ENCODE measurements around the gene HAPLN2.

Gene HAPLN2

GRCh38 chr1:156645056-156645455, 25.8 kb downstream of the HAPLN2 start:
- H3K4me1 ChIP-seq (ENCODE audit: control insufficient read depth, insufficient read depth, low read length, poor library complexity, severe bottlenecking): peaks cover 4% of the 10 kb centered on the region

DNA sequence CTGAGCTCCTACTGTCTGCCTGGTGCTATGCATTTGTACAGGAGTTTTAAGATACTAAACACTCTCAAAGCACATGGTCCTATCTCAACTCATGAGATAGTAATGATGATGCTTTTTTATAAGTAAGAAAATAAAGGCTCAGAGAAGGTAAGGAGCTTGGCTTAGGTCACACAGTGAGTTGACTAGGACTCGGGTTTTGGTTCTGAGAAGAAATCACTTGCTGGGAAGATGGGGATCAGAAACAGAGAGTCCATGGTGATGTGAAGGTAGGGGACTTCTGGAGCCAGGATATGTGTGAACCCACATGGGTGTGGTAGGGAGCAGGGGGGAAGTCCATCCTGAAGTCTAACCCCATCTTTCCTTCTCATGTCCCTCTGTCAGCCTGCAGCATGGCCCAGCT, 26.5 kb downstream of the HAPLN2 start:
- Histone ChIP-seq H3K4me1 (ENCODE audit: control insufficient read depth, insufficient read depth, low read length, poor library complexity, severe bottlenecking) (peaks cover 4% of the 10 kb centered on the region), H3K27ac (ENCODE audit: low read depth, low read length, severe bottlenecking) (no peak overlapping the region), H3K36me3 (ENCODE audit: control insufficient read depth, insufficient read depth, low read length) (no peaks in the 10 kb centered on the region), H3K4me3 (ENCODE audit: extremely low read depth, insufficient read depth, low read length, poor library complexity, severe bottlenecking) (no peak overlapping the region), H3K9me3 (ENCODE audit: control insufficient read depth, low read length) (no peaks in the 10 kb centered on the region)
- WGBS, 2 experiments (ENCODE audit: insufficient coverage in 2 of 2): 92 to 93% methylated on average over 1 of the region's 1 CpG

More at GRCh38 chr1:156645056-156645455, 25.8 kb downstream of the HAPLN2 start:
- no peaks in the 10 kb centered on the region for H3K9me3 ChIP-seq (ENCODE audit: control insufficient read depth, low read length)
- 59 to 69% methylated on average over 2 of the region's 3 CpGs for WGBS, 2 experiments (ENCODE audit: insufficient coverage in 2 of 2)
- no peak overlapping the region for H3K27ac ChIP-seq (ENCODE audit: low read depth, low read length, severe bottlenecking)
- no peaks in the 10 kb centered on the region for H3K36me3 ChIP-seq (ENCODE audit: control insufficient read depth, insufficient read depth, low read length)
- H3K4me3 ChIP-seq (ENCODE audit: extremely low read depth, insufficient read depth, low read length, poor library complexity, severe bottlenecking): no peak overlapping the region

GRCh38 chr1:156646738-156647211, 27.6 kb downstream of the HAPLN2 start:
- 88 to 93% methylated on average over 46 to 51 of the region's 51 CpGs for WGBS, 2 experiments (ENCODE audit: insufficient coverage in 2 of 2)
- Histone ChIP-seq H3K36me3 (ENCODE audit: control insufficient read depth, insufficient read depth, low read length) (no peaks in the 10 kb centered on the region), H3K9me3 (ENCODE audit: control insufficient read depth, low read length) (no peaks in the 10 kb centered on the region), H3K4me3 (ENCODE audit: extremely low read depth, insufficient read depth, low read length, poor library complexity, severe bottlenecking) (no peak overlapping the region), H3K4me1 (ENCODE audit: control insufficient read depth, insufficient read depth, low read length, poor library complexity, severe bottlenecking) (no peaks in the 10 kb centered on the region), H3K27ac (ENCODE audit: low read depth, low read length, severe bottlenecking) (no peak overlapping the region)

GRCh38 chr1:156647351-156647750, 28.1 kb downstream of the HAPLN2 start:
- H3K4me1 ChIP-seq (ENCODE audit: control insufficient read depth, insufficient read depth, low read length, poor library complexity, severe bottlenecking): no peaks in the 10 kb centered on the region
- H3K27ac ChIP-seq (ENCODE audit: low read depth, low read length, severe bottlenecking): no peak overlapping the region
- H3K4me3 ChIP-seq (ENCODE audit: extremely low read depth, insufficient read depth, low read length, poor library complexity, severe bottlenecking): no peak overlapping the region
- H3K36me3 ChIP-seq (ENCODE audit: control insufficient read depth, insufficient read depth, low read length): no peaks in the 10 kb centered on the region
- WGBS, 2 experiments (ENCODE audit: insufficient coverage in 2 of 2): 85 to 86% methylated on average over 9 to 10 of the region's 10 CpGs
- no peaks in the 10 kb centered on the region for H3K9me3 ChIP-seq (ENCODE audit: control insufficient read depth, low read length)

DNA sequence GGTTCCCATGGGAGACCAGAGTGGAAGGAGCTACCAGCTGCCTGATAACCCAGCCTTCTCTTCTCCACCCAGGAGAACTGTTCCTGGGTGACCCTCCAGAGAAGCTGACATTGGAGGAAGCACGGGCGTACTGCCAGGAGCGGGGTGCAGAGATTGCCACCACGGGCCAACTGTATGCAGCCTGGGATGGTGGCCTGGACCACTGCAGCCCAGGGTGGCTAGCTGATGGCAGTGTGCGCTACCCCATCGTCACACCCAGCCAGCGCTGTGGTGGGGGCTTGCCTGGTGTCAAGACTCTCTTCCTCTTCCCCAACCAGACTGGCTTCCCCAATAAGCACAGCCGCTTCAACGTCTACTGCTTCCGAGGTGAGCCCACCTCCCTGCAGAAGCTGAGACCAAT, 29.3 kb downstream of the HAPLN2 start:
- Histone ChIP-seq H3K36me3 (ENCODE audit: control insufficient read depth, insufficient read depth, low read length) (no peaks in the 10 kb centered on the region), H3K9me3 (ENCODE audit: control insufficient read depth, low read length) (no peaks in the 10 kb centered on the region), H3K4me1 (ENCODE audit: control insufficient read depth, insufficient read depth, low read length, poor library complexity, severe bottlenecking) (no peaks in the 10 kb centered on the region), H3K4me3 (ENCODE audit: extremely low read depth, insufficient read depth, low read length, poor library complexity, severe bottlenecking) (no peak overlapping the region), H3K27ac (ENCODE audit: low read depth, low read length, severe bottlenecking) (no peak overlapping the region)
- 92 to 95% methylated on average over 7 to 10 of the region's 10 CpGs for WGBS, 2 experiments (ENCODE audit: insufficient coverage in 2 of 2)

- Histone ChIP-seq H3K36me3 (ENCODE audit: control insufficient read depth, insufficient read depth, low read length) (no peaks in the 10 kb centered on the region), H3K4me3 (ENCODE audit: extremely low read depth, insufficient read depth, low read length, poor library complexity, severe bottlenecking) (no peak overlapping the region), H3K27ac (ENCODE audit: low read depth, low read length, severe bottlenecking) (no peak overlapping the region), H3K9me3 (ENCODE audit: control insufficient read depth, low read length) (no peaks in the 10 kb centered on the region), H3K4me1 (ENCODE audit: control insufficient read depth, insufficient read depth, low read length, poor library complexity, severe bottlenecking) (no peaks in the 10 kb centered on the region)
- 35 to 41% methylated on average over 2 of the region's 2 CpGs for WGBS, 2 experiments (ENCODE audit: insufficient coverage in 2 of 2)
These were observed 29.7 kb downstream of the HAPLN2 start for GRCh38 chr1:156648951-156649350.

DNA sequence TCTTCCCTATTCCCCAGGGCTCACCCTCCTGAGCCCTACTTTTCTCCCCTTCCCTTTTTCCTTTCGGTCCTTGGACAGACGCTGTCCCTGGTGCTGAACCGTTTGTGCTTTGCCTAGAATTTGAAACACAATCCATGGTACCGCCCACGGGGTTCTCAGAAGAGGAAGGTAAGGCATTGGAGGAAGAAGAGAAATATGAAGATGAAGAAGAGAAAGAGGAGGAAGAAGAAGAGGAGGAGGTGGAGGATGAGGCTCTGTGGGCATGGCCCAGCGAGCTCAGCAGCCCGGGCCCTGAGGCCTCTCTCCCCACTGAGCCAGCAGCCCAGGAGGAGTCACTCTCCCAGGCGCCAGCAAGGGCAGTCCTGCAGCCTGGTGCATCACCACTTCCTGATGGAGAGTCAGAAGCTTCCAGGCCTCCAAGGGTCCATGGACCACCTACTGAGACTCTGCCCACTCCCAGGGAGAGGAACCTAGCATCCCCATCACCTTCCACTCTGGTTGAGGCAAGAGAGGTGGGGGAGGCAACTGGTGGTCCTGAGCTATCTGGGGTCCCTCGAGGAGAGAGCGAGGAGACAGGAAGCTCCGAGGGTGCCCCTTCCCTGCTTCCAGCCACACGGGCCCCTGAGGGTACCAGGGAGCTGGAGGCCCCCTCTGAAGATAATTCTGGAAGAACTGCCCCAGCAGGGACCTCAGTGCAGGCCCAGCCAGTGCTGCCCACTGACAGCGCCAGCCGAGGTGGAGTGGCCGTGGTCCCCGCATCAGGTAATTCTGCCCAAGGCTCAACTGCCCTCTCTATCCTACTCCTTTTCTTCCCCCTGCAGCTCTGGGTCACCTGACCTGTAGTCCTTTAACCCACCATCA, 33.1 kb downstream of the HAPLN2 start:
- Histone ChIP-seq H3K4me1 (ENCODE audit: control insufficient read depth, insufficient read depth, low read length, poor library complexity, severe bottlenecking) (peaks cover 8% of the 10 kb centered on the region), H3K9me3 (ENCODE audit: control insufficient read depth, low read length) (no peaks in the 10 kb centered on the region), H3K27ac (ENCODE audit: low read depth, low read length, severe bottlenecking) (no peak overlapping the region), H3K4me3 (ENCODE audit: extremely low read depth, insufficient read depth, low read length, poor library complexity, severe bottlenecking) (no peak overlapping the region), H3K36me3 (ENCODE audit: control insufficient read depth, insufficient read depth, low read length) (no peaks in the 10 kb centered on the region)
- WGBS, 2 experiments (ENCODE audit: insufficient coverage in 2 of 2): 52 to 58% methylated on average over 13 to 14 of the region's 16 CpGs

GRCh38 chr1:156652992-156653355, 33.8 kb downstream of the HAPLN2 start:
- Histone ChIP-seq H3K36me3 (ENCODE audit: control insufficient read depth, insufficient read depth, low read length) (no peaks in the 10 kb centered on the region), H3K9me3 (ENCODE audit: control insufficient read depth, low read length) (no peaks in the 10 kb centered on the region), H3K27ac (ENCODE audit: low read depth, low read length, severe bottlenecking) (no peak overlapping the region), H3K4me3 (ENCODE audit: extremely low read depth, insufficient read depth, low read length, poor library complexity, severe bottlenecking) (no peak overlapping the region), H3K4me1 (ENCODE audit: control insufficient read depth, insufficient read depth, low read length, poor library complexity, severe bottlenecking) (peaks cover 13% of the 10 kb centered on the region)
- WGBS, 2 experiments (ENCODE audit: insufficient coverage in 2 of 2): 77 to 86% methylated on average over 6 to 8 of the region's 9 CpGs

DNA sequence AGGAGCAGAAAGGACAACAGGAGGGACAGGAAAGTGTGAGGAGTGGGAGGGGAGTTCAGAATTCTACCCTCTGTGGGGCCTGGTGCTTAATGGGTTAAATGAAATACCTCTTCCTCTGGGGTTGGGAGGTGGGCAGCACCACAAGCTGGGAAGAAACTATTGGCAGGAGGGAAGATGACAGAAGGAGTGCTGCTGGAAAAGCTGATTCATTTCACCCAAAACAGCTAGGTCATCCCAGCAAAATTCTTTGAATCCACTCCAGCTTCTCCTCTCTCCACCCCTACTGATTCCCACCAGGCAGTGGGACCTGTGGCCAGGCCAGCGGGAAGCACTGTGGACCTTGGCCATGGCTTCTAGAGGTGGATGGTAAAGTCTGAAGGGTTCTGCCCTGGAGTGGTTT, 35.5 kb downstream of the HAPLN2 start:
- Histone ChIP-seq H3K9me3 (ENCODE audit: control insufficient read depth, low read length) (no peaks in the 10 kb centered on the region), H3K27ac (ENCODE audit: low read depth, low read length, severe bottlenecking) (no peak overlapping the region), H3K4me3 (ENCODE audit: extremely low read depth, insufficient read depth, low read length, poor library complexity, severe bottlenecking) (no peak overlapping the region), H3K4me1 (ENCODE audit: control insufficient read depth, insufficient read depth, low read length, poor library complexity, severe bottlenecking) (peaks cover 19% of the 10 kb centered on the region), H3K36me3 (ENCODE audit: control insufficient read depth, insufficient read depth, low read length) (no peaks in the 10 kb centered on the region)
- WGBS, 2 experiments (ENCODE audit: insufficient coverage in 2 of 2): 57% methylated on average over 1 of the region's 1 CpG; no CpG with 5 or more reads in 1 of the 2 experiments

DNA sequence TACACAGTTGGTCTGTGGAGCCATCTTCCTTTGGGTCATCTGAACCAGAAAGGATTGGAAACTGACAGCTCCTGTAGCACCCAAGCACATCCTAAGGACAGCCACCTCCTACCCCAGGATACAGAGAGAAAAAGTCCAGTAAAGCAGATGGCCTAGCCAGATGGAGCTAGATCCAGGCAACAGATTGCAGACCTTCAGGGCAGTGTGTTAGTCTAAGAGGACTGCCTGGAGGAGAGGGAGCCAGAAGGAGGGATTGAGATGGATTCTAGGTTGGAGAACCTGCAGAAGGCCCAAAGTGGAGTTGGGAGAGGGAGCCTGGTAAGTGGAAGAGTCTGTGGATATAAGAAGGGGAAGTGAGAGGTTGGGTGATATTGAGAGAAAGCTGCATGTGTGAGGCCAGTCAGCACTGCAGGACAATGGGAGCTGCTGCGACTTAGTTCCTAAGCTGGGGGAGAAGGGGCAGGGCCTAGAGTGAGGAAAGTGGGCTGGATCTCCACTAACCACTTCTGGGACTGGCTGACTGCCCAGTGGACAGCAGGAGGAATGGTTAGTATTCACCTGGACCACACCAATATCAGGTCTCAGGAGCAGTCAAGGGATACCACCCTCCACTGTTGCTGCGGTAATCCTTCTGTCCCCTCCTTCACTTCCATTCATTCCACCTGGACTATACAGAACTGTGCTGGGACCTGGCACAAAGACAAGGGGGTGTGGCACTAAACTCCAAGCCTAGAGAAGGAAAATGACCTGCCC, 36.1 kb downstream of the HAPLN2 start:
- WGBS, 2 experiments (ENCODE audit: insufficient coverage in 2 of 2): 64 to 80% methylated on average over 2 of the region's 2 CpGs

More for the DNA sequence above, 36.1 kb downstream of the HAPLN2 start:
- peaks cover 22% of the 10 kb centered on the region for H3K4me1 ChIP-seq (ENCODE audit: control insufficient read depth, insufficient read depth, low read length, poor library complexity, severe bottlenecking)
- H3K36me3 ChIP-seq (ENCODE audit: control insufficient read depth, insufficient read depth, low read length): no peaks in the 10 kb centered on the region
- H3K27ac ChIP-seq (ENCODE audit: low read depth, low read length, severe bottlenecking): no peak overlapping the region
- H3K4me3 ChIP-seq (ENCODE audit: extremely low read depth, insufficient read depth, low read length, poor library complexity, severe bottlenecking): no peak overlapping the region
- no peaks in the 10 kb centered on the region for H3K9me3 ChIP-seq (ENCODE audit: control insufficient read depth, low read length)
